Ishikawa (cell line): ENCODE results near the gene DNAL1.

ENCODE experiments used
- CEBPB ChIP-seq: IDR thresholded peaks from 2 replicates; pipeline ENCODE4 v1.6.1; 2012
- CREB1 ChIP-seq: IDR thresholded peaks from 2 replicates; pipeline ENCODE4 v1.6.1; 2012; ENCODE audit warnings: low read depth
- EGR1 ChIP-seq: IDR thresholded peaks from 2 replicates; pipeline ENCODE4 v1.6.1; 2012
- EP300 ChIP-seq: IDR thresholded peaks from 2 replicates; pipeline ENCODE4 v1.6.1; 2012; ENCODE audit warnings: borderline replicate concordance
- FOXM1 ChIP-seq: IDR thresholded peaks from 2 replicates; pipeline ENCODE4 v1.6.1; 2012; ENCODE audit warnings: low read depth, borderline replicate concordance
- NFIC ChIP-seq: IDR thresholded peaks from 2 replicates; pipeline ENCODE4 v1.6.1; 2012
- RAD21 ChIP-seq: IDR thresholded peaks from 2 replicates; pipeline ENCODE4 v1.6.1; 2012; ENCODE audit warnings: low read depth
- TAF1 ChIP-seq: IDR thresholded peaks from 2 replicates; pipeline ENCODE4 v1.6.1; 2012; ENCODE audit warnings: low read depth, mild to moderate bottlenecking
- TCF12 ChIP-seq: IDR thresholded peaks from 2 replicates; pipeline ENCODE4 v1.6.1; 2012; ENCODE audit warnings: low read depth
- TEAD4 ChIP-seq: IDR thresholded peaks from 2 replicates; pipeline ENCODE4 v1.6.1; 2012
- USF1 ChIP-seq: IDR thresholded peaks from 2 replicates; pipeline ENCODE4 v1.6.1; 2012
- YY1 ChIP-seq: IDR thresholded peaks from 2 replicates; pipeline ENCODE4 v1.6.1; 2012; ENCODE audit warnings: low read depth
- ZBTB7A ChIP-seq: IDR thresholded peaks from 2 replicates; pipeline ENCODE4 v1.6.1; 2012; ENCODE audit warnings: low read depth
- TF ChIP-seq, protein P1 (sequence below): IDR thresholded peaks from 2 replicates; pipeline ENCODE4 v1.6.1; 2012
- TF ChIP-seq, protein P2 (sequence below): IDR thresholded peaks from 2 replicates; pipeline ENCODE4 v1.6.1; 2012; ENCODE audit warnings: low read depth, mild to moderate bottlenecking

Gene DNAL1

DNA sequence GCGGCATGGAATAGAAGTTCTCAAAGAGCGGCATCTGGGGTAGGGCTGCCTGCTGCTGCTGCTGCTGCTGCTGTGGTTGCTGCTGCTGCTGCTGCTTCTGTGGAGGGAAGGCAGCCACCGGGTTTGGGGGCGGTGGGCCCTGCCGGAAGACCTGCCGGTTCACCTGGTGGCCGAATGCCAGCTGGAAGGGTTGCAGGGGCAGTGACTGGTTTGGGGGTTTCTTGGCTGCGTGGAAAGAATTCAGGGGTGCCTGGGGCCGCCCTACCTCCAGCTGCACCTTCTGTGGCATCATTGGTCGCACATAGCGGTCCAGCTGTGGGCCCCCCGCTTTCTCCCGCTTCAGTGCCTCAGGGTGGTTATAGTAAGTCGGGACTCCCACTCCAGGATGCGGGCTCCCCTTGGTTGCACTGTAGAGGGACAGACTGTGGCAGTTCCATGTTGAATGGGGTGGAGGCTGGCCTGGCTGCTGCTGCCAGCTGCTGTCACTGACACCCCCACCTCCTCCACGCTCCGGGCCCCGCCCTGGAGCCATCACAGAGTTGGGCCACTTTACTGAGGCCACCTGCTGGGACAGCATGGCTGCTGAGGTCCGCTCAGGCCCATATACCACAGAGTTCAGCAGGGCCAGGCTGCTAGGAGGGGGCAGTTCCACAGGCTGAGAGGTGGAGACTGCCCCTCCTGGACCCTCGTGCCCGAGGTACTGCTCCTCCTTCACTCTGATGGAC is 94.5 kb downstream of the DNAL1 start:
- TF ChIP-seq, protein P1, sequence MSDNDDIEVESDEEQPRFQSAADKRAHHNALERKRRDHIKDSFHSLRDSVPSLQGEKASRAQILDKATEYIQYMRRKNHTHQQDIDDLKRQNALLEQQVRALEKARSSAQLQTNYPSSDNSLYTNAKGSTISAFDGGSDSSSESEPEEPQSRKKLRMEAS, result no peak
- TF ChIP-seq RAD21, result no peak
- no peak for TF ChIP-seq EGR1
- TF ChIP-seq CREB1, result no peak
- no peak for TF ChIP-seq TAF1
- no peak for TF ChIP-seq CEBPB
- no peak for TF ChIP-seq EP300
- no peak for TF ChIP-seq TEAD4
- TF ChIP-seq YY1, result no peak
- TF ChIP-seq, protein P2, sequence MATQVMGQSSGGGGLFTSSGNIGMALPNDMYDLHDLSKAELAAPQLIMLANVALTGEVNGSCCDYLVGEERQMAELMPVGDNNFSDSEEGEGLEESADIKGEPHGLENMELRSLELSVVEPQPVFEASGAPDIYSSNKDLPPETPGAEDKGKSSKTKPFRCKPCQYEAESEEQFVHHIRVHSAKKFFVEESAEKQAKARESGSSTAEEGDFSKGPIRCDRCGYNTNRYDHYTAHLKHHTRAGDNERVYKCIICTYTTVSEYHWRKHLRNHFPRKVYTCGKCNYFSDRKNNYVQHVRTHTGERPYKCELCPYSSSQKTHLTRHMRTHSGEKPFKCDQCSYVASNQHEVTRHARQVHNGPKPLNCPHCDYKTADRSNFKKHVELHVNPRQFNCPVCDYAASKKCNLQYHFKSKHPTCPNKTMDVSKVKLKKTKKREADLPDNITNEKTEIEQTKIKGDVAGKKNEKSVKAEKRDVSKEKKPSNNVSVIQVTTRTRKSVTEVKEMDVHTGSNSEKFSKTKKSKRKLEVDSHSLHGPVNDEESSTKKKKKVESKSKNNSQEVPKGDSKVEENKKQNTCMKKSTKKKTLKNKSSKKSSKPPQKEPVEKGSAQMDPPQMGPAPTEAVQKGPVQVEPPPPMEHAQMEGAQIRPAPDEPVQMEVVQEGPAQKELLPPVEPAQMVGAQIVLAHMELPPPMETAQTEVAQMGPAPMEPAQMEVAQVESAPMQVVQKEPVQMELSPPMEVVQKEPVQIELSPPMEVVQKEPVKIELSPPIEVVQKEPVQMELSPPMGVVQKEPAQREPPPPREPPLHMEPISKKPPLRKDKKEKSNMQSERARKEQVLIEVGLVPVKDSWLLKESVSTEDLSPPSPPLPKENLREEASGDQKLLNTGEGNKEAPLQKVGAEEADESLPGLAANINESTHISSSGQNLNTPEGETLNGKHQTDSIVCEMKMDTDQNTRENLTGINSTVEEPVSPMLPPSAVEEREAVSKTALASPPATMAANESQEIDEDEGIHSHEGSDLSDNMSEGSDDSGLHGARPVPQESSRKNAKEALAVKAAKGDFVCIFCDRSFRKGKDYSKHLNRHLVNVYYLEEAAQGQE, result no peak
- no peak for TF ChIP-seq TCF12
- TF ChIP-seq ZBTB7A, result no peak
- TF ChIP-seq USF1, result no peak
- TF ChIP-seq NFIC, result no peak
- TF ChIP-seq FOXM1, result no peak

DNA sequence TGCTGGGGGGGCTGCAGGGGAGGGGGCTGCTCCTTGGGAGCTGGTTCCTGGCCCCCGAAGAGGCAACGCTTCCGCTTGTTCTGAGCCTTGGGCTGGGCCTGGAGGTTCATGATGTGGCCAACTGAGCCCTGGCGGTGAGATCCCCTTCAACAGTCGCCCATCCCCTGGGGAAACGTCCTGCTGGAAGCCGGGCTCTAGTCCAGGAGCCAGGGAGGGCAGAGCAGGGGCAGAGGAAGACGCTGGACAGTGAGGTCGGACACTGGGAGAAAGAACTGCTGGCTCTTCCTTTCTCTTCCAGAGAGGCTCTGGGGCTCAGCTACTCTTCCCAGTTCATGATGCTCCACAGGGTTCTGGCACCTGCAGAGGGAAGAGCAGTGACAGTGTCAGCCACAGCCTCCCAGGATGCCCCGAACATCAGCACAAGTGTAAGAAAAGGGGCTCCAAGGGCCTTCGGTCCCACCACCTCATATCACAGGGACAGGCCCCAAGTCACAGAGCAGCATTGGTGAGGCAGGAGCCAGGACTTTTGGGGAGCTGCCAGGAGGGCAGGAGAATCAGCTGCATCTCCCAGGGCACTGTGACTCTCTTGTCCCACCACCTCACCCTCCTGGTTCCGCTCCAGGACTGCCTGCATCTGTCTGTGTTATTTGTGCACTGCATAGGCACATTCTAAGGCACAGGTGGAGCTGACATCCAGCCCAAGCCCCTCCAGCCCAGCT is 95.3 kb downstream of the DNAL1 start:
- TF ChIP-seq NFIC (no peak), TAF1 (no peak), EP300 (no peak)

DNA sequence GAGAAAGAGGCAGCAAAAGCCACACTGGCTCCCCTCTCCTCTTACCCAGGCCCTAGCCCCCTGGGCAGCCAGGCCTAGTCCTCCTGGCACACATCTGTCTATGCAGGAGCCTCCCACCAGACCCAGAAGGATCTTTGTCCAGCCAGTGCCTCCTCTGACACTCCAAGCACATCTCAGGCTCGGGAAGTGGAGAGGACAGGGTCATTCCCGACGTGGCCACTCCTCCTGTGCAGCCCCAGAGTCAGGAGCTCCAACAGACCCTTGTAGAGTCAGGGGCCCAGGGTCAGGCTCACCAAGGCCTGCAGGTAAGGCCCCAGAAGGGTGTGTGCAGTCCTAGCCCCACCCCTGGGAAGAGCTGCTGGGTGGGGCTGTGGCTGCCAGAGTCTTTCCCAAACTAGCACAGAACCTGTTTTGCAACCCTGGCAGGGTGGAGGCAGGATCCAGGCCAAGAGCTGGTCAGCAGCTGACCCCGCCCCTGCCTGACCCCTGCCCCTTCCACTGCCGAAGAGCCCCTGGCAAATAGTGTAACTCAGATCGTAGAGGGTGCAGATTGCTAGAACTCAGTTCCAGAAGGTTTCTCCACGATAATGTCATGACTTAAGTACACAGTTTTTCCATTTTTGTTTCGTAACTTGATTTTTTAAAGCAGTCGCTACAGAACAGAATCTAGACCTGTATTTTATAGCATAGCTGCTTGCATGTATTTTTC is 96.0 kb downstream of the DNAL1 start:
- TF ChIP-seq YY1 (no peak), TAF1 (no peak), CEBPB (peak; percentile 80), FOXM1 (no peak), ZBTB7A (peak; percentile 83; the same call in 1 of the 2 replicates), EGR1 (no peak), TEAD4 (peak; percentile 10; the same call in 1 of the 2 replicates), EP300 (no peak), RAD21 (no peak), NFIC (peak; percentile 88), TCF12 (no peak)
- TF ChIP-seq, protein P1, result peak; percentile 39; the same call in 1 of the 2 replicates

- TF ChIP-seq, protein P1, result no peak
- peak; percentile 35; the same call in 1 of the 2 replicates for TF ChIP-seq TEAD4
- no peak for TF ChIP-seq TAF1
- TF ChIP-seq ZBTB7A, result peak; percentile 71; the same call in 1 of the 2 replicates
Observed at GRCh38 chr14:73741386-73741875, 96.6 kb downstream of the DNAL1 start.

DNA sequence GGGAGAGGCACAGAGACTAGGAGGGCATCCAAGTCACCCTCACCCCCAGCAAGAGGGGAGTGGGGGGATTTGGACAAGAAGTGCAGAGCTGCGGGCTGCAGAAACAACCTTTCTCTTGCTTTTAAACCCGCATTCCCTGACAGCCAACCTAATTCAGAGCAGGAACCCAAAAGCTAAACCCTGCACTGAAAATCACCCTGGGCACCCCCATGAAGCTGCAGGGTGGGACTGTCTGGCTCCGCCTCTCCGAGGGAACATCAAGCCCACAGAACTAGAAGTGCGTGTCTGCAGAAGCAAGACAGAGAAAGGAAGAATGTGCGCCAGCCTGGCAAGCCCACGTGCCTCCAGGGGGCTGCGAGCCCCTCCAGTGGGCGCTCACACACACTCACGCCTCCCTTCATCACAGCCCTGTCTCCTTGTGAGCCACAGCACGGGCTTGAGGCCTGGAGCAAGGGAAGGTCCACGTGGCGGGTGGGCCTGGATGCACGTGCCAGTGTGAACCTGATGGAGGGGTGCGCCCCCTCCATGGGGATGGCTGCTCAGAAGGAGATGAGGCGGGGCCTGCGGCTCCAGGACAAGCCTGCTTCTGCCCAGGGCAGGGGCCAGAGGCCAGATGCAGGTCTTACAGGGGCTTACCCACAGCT is 97.2 kb downstream of the DNAL1 start:
- TF ChIP-seq EGR1 (no peak), TEAD4 (no peak), TAF1 (no peak), USF1 (no peak), RAD21 (no peak), YY1 (no peak), ZBTB7A (no peak), CREB1 (no peak), CEBPB (no peak), FOXM1 (no peak), TCF12 (no peak), NFIC (no peak), EP300 (no peak)
- TF ChIP-seq, protein P1, result no peak
- TF ChIP-seq, protein P2, result no peak
